Erythroblast (primary cell): ENCODE results near the gene EFNA4.

Experiments used
- GATA1 ChIP-seq: IDR thresholded peaks from 2 replicates; pipeline ENCODE4 v1.6.1; 2011; ENCODE audit warnings: low read depth, mild to moderate bottlenecking, control low read depth, low read length, moderate library complexity
- POLR2A ChIP-seq: IDR thresholded peaks from 2 replicates; pipeline ENCODE4 v1.6.1; 2011; ENCODE audit warnings: mild to moderate bottlenecking, low read length

DNA sequence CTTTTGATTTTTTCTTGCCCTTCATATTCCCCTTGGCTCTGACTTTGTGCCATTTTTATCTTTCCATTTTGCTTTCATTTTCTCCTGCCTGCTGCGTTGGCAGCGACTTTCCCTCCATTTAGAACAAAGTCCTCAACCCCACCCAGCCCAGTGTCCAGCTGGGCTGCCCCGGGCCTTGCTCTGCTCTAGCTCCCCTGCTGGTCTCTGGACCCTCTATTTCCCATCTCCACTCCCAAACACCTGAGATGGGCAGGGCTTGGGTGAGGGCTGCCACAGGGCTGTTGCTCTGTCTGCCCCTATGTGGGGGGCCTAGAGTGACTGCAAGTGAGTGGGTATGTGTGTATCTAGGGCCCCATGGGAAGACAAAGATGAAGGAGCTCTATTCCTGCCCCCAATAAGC, 19.7 kb upstream of the EFNA4 start:
- no peak for TF ChIP-seq POLR2A
- TF ChIP-seq GATA1 = no peak
